Measurements from ENCODE around the gene ABL1.

Gene ABL1

GRCh38 chr9:130894546-130894945 is 59.5 kb downstream of the ABL1 start:
- Histone ChIP-seq H3K27ac (ENCODE audit: low read depth, low read length, poor library complexity, severe bottlenecking) (no peak overlapping the region), H4K20me1 (ENCODE audit: insufficient read depth, low read length) (no peaks in the 10 kb centered on the region), H3K9ac (ENCODE audit: low read length) (no peak overlapping the region), H3K79me2 (ENCODE audit: insufficient read depth, low read length) (no peaks in the 10 kb centered on the region), H3K9me2 (ENCODE audit: low read depth, low read length) (no peaks in the 10 kb centered on the region), H3K4me1 (ENCODE audit: insufficient read depth, low read length, severe bottlenecking) (no peaks in the 10 kb centered on the region), H3K4me2 (ENCODE audit: low read length) (no peak overlapping the region), H3F3A (ENCODE audit: insufficient read depth, low read length) (no peaks in the 10 kb centered on the region), H3K4me3 (ENCODE audit: low read depth, low read length, poor library complexity, severe bottlenecking) (no peak overlapping the region), H2AFZ (ENCODE audit: low read length) (no peak overlapping the region), H3K27me3 (ENCODE audit: insufficient read depth, low read length) (no peaks in the 10 kb centered on the region), H3K9me3 (ENCODE audit: low read length) (no peaks in the 10 kb centered on the region), H3K36me3 (ENCODE audit: insufficient read depth, low read length) (no peaks in the 10 kb centered on the region)
- TF ChIP-seq EZH2 (IDR thresholded peaks at IDR 0.05; ENCODE audit: borderline replicate concordance, low read length): no peak
- TF ChIP-seq, protein P1, sequence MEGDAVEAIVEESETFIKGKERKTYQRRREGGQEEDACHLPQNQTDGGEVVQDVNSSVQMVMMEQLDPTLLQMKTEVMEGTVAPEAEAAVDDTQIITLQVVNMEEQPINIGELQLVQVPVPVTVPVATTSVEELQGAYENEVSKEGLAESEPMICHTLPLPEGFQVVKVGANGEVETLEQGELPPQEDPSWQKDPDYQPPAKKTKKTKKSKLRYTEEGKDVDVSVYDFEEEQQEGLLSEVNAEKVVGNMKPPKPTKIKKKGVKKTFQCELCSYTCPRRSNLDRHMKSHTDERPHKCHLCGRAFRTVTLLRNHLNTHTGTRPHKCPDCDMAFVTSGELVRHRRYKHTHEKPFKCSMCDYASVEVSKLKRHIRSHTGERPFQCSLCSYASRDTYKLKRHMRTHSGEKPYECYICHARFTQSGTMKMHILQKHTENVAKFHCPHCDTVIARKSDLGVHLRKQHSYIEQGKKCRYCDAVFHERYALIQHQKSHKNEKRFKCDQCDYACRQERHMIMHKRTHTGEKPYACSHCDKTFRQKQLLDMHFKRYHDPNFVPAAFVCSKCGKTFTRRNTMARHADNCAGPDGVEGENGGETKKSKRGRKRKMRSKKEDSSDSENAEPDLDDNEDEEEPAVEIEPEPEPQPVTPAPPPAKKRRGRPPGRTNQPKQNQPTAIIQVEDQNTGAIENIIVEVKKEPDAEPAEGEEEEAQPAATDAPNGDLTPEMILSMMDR (IDR thresholded peaks at IDR 0.05; ENCODE audit: low read length): no peak

DNA sequence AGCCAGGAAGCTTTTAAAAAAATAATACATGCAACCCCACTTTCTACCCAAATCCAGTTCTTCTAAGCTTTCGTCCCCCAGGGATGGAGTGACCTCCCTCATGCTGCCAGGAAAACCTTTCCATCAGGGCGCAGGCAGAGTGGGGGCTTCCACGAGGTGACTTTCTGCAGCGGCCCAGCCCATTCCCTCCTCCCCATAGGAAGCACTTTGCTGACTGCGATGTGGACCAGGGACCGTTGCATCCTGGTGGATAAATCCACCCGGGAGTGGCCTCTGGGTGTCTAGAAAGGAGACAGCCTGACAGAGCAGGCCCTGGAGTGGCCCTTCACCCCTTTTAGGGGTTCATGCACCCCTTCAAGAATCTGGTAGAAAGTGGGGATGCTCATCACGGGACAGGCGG is 60.0 kb downstream of the ABL1 start:
- no peaks in the 10 kb centered on the region for H3K27me3 ChIP-seq (ENCODE audit: insufficient read depth, low read length)
- H3K9me3 ChIP-seq (ENCODE audit: low read length): no peaks in the 10 kb centered on the region
- no peak for TF ChIP-seq EZH2 (IDR thresholded peaks at IDR 0.05; ENCODE audit: borderline replicate concordance, low read length)
- TF ChIP-seq, protein P1 (IDR thresholded peaks at IDR 0.05; ENCODE audit: low read length): no peak
- H3F3A ChIP-seq (ENCODE audit: insufficient read depth, low read length): no peaks in the 10 kb centered on the region
- no peaks in the 10 kb centered on the region for H3K4me1 ChIP-seq (ENCODE audit: insufficient read depth, low read length, severe bottlenecking)
- H3K4me3 ChIP-seq (ENCODE audit: low read depth, low read length, poor library complexity, severe bottlenecking): no peak overlapping the region
- no peak overlapping the region for H2AFZ ChIP-seq (ENCODE audit: low read length)
- H4K20me1 ChIP-seq (ENCODE audit: insufficient read depth, low read length): no peaks in the 10 kb centered on the region
- H3K9ac ChIP-seq (ENCODE audit: low read length): no peak overlapping the region
- no peaks in the 10 kb centered on the region for H3K9me2 ChIP-seq (ENCODE audit: low read depth, low read length)
- no peaks in the 10 kb centered on the region for H3K79me2 ChIP-seq (ENCODE audit: insufficient read depth, low read length)
- no peaks in the 10 kb centered on the region for H3K36me3 ChIP-seq (ENCODE audit: insufficient read depth, low read length)
- no peak overlapping the region for H3K27ac ChIP-seq (ENCODE audit: low read depth, low read length, poor library complexity, severe bottlenecking)
- no peak overlapping the region for H3K4me2 ChIP-seq (ENCODE audit: low read length)

DNA sequence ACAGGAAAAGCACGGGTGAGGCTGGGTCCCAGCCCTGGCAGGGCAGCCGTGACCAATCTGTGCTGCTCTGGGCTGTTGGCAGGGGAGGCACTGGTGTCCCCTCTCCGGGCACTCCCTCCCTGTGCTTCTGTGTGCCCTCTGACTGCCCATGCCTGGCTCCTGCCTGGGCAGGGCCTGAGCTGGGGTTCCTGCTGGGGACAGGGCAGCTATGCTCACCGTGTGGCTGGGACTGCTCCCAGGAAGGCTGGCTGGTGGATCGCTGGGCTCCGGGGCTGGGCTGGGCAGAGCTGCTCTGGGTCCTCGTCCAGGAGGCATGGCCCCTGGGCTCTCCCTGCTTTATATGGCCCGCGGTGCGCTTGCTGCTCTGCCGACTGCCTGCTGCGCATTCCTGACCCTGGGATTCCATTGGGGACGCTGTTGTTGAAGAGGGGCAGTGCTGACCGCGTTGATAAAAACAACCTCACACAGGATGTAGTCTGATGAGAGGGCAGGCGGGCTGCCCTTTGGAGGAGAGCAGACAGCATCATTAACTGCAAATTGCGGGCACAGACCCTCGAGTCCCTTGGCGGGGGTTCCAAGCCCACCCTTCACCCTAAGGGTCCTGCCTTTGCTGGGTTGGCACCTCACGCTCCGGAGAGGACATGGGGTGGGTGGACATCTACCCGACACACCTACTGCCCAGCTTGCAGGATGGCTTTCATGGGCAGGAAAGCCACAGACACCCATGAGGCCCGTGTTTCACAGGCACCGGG is 60.6 kb downstream of the ABL1 start:
- Histone ChIP-seq H4K20me1 (ENCODE audit: insufficient read depth, low read length) (no peaks in the 10 kb centered on the region), H3K27me3 (ENCODE audit: insufficient read depth, low read length) (no peaks in the 10 kb centered on the region), H3K4me2 (ENCODE audit: low read length) (no peak overlapping the region), H3K9me3 (ENCODE audit: low read length) (no peaks in the 10 kb centered on the region), H2AFZ (ENCODE audit: low read length) (no peak overlapping the region), H3F3A (ENCODE audit: insufficient read depth, low read length) (no peaks in the 10 kb centered on the region), H3K9ac (ENCODE audit: low read length) (no peak overlapping the region), H3K27ac (ENCODE audit: low read depth, low read length, poor library complexity, severe bottlenecking) (no peak overlapping the region), H3K9me2 (ENCODE audit: low read depth, low read length) (no peaks in the 10 kb centered on the region), H3K4me1 (ENCODE audit: insufficient read depth, low read length, severe bottlenecking) (no peaks in the 10 kb centered on the region), H3K79me2 (ENCODE audit: insufficient read depth, low read length) (no peaks in the 10 kb centered on the region), H3K36me3 (ENCODE audit: insufficient read depth, low read length) (no peaks in the 10 kb centered on the region), H3K4me3 (ENCODE audit: low read depth, low read length, poor library complexity, severe bottlenecking) (no peak overlapping the region)
- no peak for TF ChIP-seq EZH2 (IDR thresholded peaks at IDR 0.05; ENCODE audit: borderline replicate concordance, low read length)
- TF ChIP-seq, protein P1 (IDR thresholded peaks at IDR 0.05; ENCODE audit: low read length): no peak

Data from OCI-LY1 (cell line).